Fibroblast of skin of back (primary cell): ENCODE results near the gene METTL16.
A peak's percentile ranks its signal among the peaks of the same experiment; 100 is the strongest.
"Not testable (repeated sequence)": the region's sequence is repeated elsewhere in the genome, so short reads cannot be mapped to it uniquely, and the experiment has no call there.

Experiments
- DNase-seq: peaks from one replicate; pipeline ENCODE4 v3.0.0-alpha.2; 2013

METTL16 gene

DNA sequence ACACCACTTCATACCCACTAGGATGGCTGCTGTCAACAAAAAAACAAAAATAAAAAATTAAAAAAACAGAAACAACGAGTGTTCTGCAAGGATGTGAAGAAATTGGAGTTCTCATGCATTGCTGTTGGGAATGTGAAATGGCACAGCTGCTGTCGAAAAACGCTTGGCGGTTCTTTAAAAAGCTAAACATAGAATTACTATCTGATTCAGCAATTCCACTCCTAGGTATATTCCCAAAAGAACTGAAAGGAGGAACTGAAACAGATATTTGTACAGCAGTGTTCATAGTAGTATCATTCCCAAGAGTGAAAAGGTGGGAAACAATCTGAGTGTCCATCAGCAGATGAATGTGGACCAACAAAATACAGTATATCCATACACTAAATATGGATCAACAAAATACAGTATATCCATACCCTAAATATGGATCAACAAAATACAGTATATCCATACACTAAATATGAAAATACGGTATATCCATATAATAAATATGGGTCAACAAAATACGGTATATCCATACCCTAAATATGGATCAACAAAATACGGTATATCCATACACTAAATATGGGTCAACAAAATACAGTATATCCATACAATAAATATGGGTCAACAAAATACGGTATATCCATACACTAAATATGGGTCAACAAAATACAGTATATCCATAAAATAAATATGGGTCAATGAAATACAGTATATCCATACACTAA is 8.7 kb downstream of the METTL16 start:
- no peak for DNase-seq

DNA sequence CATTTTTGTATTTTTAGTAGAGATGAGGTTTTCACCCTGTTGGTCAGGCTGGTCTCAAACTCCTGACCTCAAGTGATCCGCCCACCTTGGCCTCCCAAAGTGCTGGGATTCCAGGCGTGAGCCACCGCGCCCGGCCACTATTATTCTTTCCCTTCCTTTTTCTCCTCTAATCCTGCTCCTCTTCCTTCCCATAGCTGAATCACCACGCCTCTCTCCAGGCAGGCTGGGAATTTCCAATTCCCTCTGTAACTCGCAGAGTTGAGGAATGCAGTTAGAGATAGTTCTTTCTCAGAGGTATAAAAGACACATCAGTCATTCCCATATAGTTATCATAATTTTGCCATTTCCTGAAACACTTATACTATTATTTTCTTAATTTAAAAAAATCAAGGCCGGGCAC is 11.2 kb downstream of the METTL16 start:
- peak; percentile 40 for DNase-seq

DNA sequence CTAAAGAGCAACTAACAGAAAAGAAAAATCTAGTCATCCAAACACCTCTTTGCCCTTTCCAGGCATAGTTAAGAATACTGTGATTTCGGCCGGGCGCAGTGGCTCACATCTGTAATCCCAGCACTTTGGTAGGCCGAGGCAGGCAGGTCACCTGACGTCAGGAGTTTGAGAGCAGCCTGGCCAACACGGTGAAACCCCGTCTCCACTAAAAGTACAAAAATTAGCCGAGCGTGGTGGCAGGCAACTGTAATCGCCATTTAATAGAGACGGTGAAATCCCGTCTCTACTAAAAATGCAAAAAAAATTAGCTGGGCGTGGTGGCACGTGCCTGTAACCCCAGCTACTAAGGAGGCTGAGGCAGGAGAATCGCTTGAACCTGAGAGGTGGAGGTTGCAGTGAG is 22.4 kb downstream of the METTL16 start:
- DNase-seq: not testable (repeated sequence)

DNA sequence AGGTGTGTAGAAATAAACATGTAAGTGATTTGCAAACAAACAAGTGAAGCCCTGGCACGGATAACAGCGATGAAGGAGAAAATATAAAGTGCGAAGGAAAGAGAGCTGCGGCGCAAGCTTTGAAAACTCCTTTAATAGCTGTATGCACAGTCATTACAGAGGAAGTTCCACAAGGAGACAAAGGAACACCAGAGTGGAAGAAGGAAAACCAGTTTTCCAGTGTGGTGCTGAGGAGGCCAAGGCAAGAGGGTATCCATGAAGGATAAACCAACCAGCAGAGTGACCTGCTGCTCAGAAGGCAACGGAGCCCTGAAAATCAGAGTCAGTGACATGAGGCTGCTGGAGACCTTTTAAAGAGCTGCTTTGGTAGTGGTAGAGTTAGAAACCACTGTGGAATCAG is 24.4 kb downstream of the METTL16 start:
- DNase-seq: no peak

DNA sequence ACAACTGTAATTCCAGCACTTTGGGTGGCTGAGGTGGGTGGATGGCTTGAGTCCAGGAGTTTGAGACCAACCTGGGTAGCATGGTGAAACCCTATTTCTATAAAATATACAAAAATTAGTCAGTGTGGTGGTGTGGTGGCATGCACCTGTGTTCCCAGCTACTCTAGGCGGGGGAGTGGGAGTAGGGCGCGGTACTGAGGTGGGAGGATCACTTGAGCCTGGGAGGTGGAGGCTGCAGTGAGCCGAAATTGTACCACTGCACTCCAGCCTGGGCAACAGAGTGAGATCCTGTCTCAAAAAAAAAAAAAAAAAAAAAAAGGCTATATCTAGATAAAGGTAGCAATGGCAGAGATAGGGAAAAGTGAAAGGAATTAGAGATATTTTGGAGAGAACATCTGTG is 25.0 kb downstream of the METTL16 start:
- not testable (repeated sequence) for DNase-seq

DNA sequence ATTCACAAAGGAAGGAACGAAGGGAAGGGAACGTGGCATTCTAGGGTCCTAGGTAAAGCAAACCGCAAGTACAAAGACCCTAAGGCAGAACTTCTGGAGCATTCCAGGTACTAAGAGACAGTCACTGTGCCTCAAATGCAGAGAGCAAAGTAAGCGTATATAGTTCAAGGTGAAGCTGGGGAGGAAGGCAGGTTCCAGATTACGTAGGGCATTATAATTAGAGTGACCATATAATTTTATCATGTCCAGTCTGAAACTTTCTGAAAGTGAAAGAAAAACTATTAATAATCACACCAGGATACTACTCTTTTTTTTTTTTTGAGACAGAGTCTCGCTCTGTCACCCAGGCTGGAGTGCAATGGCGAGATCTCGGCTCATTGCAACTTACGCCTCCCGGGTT is 25.7 kb downstream of the METTL16 start:
- DNase-seq: no peak

DNA sequence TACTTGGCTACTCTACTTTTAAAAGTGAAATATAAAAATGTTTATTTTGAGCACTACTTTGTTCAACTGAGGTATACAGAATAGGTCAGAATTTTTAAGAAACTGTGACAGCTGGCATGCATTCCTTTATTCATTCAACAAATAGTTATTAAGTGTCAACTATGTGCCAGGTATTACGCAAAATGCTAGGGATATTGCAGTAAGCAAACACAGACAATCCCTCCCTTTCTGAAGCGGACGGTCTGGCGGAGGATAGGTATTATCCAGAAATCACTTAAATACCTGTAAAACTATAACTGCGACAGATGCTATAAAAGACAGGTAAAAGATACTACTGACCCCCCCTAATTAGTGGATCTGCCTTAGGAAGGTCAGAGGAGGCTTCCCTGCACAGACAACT is 26.1 kb downstream of the METTL16 start:
- no peak for DNase-seq

DNA sequence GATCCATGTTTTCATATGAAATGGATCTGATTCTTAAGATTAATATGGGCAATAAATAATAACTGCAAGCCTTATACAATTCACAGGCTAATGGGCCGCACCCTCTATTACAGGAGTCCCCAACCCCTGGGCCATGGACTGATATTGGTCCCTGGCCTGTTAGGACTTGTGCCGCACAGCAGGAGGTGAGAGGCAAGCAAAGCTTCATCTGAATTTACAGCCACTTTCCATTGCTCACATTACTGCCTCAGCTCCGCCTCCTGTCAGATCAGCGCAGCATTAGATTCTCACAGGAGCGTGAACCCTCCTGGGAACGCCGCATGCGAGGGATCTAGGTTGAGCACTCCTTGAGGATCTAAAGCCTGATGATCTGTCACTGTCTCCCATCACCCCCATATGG is 26.8 kb downstream of the METTL16 start:
- no peak for DNase-seq

DNA sequence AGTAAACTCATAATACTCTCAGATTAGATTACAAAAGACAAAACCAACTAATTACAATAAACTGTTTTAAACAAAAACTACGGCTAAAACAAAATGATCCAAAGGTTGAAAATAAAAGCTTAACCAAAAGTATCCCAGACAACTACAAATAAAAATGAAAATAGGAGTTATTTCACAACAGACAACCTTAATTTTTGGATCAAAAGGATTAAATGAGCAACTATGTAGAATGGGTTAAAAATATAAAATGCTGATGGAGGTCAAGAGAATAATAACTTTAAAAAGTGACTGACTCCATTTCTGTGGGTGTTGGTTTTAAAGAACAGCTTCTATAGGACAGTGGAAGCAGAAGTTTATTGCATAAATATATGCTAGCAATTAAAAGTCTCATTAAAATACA is 28.6 kb downstream of the METTL16 start:
- DNase-seq: no peak

DNA sequence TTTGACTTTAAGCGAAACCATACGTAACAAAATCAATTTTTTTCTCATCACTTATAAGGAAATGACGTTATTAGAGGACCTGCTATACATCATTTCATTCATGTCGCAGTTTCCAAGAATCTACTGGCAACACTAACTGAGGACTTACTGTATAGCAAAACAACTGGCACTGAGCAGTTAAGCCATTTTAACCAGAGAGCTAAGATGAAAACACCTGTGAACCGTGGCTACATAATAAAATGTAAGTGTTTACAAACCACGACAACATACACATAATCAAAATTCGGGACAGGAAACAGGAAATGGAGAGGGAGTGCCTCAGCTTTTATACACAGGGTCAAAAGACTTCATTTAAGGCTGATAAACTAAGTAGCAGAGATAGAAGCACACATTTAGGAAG is 29.5 kb downstream of the METTL16 start:
- DNase-seq: no peak

DNA sequence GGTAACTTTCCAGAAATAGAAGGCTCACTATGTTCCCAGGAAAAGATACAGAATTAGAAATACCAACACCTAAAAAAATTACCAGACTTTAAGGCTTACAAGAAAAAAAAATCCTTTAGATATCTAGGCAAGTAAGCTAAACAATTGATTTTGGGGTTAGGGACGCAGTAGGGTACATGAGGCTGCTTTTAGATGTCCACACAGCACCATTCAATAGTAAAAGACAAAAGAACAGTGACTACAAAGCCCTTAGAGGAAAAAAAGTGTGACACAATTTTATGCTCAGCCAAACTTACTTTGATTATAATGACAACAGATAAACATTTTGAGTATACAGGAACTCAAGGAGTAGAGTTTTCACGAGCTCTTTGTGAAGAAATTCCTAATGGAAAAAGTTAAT is 29.9 kb downstream of the METTL16 start:
- DNase-seq: no peak

DNA sequence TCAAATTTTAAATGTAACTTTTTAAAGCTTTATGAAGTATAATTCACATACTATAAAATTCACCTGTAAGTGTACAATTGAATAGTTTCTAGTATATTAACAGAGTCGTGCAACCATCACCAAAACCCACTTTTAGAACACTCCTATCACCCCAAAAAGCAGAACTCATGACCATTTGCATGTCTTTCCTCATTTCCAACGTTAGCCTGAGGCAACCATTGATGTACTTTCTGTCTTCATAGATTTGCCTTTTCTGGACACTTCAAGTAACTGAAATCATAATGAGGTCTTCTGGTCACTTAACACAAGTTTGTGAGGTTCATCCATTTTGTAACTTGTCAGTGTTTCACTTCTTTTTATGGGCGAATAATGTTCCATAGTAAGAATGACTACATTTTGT is 33.2 kb downstream of the METTL16 start:
- no peak for DNase-seq

DNA sequence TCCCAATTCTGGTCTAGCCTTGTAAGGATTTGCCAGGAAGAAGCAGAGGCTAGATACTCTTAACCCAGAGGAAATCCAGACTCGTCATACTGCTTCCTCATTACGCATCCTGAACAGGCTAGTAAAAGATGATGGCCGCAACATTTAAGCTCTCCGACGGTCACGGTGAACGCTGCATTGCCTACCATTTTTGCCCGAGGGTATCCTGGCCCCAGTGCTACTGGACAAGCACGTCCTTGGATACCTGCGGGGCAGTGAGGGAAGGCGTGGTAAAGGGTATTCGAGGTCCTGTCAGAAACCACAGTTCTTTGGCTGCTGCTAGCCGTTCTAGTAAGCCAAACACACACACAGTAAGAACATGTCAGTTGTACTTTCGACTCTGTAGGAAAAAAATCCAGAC is 36.6 kb downstream of the METTL16 start:
- no peak for DNase-seq

DNA sequence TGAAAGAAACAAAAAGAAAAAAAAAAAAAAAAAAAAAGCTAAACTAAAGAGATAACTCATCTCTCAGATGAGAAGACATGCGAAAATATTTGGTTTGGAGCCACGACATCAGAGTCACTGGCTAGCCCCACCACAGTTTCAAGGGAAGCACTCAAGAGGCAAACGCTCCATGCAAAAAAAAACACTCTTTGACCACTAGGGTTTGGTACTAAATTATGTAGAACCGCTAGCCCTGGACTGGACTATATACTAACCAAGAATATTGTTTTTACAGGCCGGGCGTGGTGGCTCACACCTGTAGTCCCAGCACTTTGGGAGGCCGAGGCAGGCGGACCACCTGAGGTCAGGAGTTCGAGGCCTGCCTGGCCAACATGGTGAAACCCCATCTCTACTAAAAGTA is 37.3 kb downstream of the METTL16 start:
- DNase-seq: no peak

DNA sequence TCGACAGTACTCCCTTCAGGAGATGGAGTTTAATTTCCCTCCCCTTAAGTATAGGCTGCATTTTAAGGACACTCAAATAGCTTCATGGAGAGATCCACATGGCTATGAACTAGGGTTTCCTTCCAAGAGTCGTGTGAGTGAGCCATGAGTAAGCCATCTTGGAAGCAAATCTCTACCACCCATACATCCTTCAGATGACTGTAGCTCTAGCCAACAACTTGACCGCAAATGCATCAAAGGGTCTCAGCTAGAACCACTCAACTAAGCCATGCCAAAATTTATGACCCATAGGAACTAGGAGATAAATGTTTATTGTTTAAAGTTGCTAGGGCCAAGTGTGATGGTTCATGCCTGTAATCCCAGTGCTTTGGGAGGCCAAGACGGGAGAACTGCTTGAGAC is 43.4 kb downstream of the METTL16 start:
- DNase-seq: peak; percentile 21

DNA sequence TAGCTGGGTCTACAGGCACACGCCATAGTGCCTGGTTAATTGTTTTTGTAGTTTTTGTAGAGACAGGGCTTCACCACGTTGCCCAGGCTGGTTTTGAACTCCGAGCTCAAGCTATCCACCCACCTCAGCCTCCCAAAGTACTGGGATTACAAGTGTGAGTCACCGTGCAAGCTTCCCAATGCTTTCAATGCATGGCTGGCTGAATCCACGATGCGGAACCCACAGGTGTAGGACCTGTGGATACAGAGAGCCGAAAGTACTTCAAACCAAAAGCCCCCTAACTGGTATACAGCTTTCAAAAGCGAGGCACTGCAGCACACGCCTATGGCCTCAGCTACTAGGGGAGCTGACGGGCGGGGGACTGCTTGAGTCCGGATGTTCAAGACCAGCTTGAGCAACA is 44.8 kb downstream of the METTL16 start:
- no peak for DNase-seq

DNA sequence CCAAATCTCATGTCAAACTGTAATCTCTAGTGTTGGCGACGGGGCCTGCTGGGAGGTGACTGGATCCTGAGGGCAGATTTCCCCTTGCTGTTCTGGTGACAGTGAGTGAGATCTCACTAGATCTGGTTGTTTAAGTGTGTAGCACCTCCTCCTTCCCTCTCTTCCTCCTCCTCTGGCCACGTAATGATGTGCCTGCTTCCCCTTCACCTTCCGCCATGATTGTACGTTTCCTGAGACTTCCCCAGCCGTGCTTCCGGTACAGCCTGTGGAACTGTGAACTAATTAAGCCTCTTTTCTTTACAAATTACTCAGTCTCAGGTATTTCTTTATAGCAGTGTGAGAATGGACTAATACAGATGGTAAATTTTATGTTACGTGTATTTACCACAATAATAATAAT is 49.2 kb downstream of the METTL16 start:
- no peak for DNase-seq

DNA sequence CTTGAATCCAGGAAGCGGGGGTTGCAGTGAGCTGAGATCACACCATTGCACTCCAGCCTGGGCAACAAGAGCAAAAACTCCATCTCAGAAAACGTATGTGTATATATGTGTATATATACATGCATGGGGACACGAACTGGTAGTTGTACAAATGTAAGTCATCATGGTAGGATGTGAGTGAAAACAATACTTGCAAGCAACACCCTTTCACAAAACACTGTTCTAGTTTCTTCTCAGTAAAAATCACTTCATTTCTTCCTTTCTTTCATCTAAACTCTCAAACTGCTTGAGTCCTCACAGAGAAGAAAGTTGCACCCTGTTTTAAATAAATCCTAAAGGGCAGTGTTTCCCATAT is 51.8 kb downstream of the METTL16 start:
- no peak for DNase-seq

DNA sequence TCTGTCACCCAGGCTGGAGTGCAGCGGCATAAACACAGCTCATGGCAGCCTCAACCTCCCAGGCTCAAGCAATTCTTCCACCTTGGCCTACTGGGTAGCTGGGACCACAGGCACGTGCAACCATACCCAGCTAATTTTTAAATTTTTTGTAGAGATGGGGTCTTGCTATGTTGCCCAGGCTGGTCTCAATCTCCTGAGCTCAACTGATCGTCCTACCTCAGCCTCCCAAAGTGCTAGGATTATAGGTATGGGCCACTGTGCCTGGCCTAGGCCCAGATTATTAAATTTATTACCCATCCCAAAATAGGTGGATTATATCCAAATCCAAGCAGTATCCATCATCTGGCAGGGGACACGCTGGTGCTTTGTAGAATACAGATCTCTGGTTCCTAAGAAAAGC is 53.8 kb downstream of the METTL16 start:
- no peak for DNase-seq

DNA sequence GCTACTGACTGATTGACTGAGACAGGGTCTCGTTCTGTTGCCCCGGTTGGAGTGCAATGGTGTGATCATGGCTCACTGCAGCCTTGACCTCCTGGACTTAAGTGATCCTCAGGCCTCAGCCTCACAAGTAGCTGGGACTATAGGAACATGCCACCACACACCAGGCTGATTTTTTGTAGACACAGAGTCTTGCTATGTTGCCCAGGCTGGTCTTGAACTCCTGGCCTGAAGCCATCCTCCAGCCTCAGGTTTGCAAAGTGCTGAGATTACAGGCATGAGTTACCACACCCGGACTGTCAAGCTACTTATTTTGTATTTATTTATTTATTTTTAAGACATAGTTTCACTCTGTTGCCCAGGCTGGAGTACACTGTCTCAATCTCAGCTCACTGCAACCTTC is 55.2 kb downstream of the METTL16 start:
- no peak for DNase-seq

DNA sequence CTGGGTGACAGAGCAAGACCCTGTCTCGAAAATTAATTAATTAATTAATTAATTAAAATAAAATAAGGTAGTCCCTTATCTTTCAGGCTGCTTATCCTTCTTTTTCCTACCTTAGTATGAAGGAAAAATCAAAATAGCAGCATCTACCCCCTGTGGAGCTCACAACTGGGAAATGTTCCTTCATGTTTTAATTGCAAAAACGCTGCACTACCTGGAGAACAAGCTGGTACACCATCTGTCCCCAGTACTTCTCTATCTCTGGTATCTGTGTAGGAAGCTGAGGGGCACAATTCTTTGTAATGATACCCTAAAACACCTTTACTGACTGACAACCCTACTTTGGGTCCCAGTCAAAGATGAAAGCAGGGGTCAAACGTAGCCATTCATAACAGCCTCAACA is 55.7 kb downstream of the METTL16 start:
- DNase-seq: no peak

DNA sequence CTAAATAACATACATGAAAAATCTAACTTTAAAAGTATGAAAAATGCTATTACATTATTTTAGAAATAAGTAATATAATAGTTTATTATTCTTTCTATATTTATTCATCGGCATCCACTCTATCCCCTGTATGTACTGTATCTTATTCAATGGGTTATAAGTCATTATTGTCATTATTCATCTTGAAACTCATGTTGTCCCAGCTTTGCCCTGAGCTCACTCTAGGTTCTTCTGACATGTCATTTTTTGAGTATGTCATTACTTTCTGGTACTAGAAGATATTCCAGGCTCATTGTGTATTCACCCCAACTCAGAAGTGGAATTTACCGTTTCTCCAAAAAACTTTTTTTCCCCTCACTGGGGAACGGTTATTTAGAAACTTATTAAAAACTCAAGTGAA is 57.8 kb downstream of the METTL16 start:
- no peak for DNase-seq

DNA sequence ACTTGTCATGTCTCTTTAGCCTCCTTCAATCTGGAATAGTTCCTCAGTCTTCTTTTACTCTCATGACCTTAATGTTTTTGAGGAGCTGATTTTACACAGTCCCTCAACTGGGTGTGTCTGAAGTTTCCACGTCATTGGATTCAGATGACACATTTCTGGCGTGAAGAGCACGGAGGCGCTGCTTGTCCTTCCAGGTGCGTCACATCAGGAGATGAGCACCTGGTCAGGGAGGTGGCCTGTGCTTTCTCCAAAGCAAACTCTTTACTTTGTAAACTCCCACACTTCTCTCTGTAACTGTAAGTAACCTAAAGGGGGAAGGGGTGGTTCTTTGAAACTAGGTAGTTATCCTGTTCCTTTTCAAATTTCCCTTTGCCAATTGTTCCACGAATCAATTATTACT is 58.4 kb downstream of the METTL16 start:
- no peak for DNase-seq

DNA sequence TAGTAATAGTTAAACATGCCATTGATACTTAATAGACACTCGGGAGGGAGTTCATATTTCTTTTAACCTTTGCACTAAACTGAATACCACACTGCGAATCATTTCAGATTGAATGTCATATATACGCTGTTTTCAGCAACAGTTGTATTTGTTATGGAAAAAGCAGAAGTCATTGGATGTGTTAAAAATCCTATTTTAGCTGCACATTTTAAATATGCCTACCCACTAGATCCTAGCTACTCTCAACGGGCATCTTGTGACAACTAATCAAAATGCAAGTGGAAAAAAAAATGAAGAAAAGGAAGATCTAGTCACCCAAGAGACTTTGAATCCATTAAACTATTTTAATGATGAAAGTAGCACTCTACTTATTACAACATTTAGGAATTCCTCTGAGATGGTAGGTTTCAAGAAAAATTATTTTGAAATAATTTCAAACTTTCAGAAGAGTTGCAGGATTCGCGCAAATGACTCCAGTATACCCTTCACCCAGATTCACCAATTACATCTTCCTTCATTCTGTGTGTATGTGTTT is 59.4 kb downstream of the METTL16 start:
- no peak for DNase-seq

DNA sequence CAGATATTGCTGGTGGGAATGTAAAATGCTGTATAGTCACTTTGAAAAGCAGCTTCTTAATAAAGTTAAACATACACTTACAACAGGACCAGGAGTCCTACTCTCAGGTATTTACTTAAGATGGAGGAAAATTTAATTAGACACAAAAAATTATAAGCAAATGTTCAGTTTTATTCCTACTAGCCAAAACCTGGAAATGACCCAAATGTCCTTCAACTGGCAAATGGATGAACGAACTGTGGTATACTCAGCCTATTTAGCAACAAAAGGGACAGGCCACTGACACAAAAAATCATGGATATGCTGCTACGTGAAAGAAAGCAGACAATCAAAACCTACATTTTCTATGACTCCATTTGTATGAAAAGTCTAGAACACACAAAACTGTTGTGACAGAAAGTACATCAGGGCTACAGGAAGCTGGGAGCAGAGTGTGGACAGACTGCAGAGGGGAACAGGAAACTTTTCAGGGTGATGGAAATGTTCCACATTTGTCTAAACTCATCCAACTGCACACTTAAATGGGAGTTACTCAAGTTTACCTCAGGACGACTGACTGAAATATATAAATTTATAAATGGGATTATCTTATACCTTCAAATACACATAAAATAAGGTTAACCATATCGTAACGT is 61.6 kb downstream of the METTL16 start:
- DNase-seq: no peak
